Heart left ventricle (tissue), 13 donors: ENCODE data around the gene DEPDC5.

Experiments
- CTCF ChIP-seq, 12 donors: fragments of 200-600 bp; sonication (generic) in 4 of 12; IDR thresholded peaks; one replicate each; pipeline versions ENCODE4 v1.5.0 to v1.8.0; 2018 to 2022; ENCODE audit warnings: antibody characterized with exemption in 12 of 12, mild to moderate bottlenecking in 5 of 12
- POLR2A ChIP-seq, 2 donors: fragments of 450-650 bp; IDR thresholded peaks; one replicate each; pipeline ENCODE4 v1.6.1; 2017; ENCODE audit warnings: antibody characterized with exemption in 2 of 2, mild to moderate bottlenecking in 2 of 2, moderate library complexity in 2 of 2
- donor health status: ischemic (EF 13 %, LVEDD 7.1; RV severe dilation, severe dysfunction).
- donor health status: DM: no; HTN: yes; CAD: no.
- donor health status: DM: no; HTN: no; CAD: no.
- donor health status: ischemic (EF 25% LVEDD 6.9; RV normal size, moderate dysfunction).
- donor health status: ischemic (EF 25% LVEDD 5.7; RV mildly dilated, moderate dysfunction).
- donor health status: ischemic (EF 35%, LVEDD 5.7; RV mildly dilated, moderate dysfunction).
- donor health status: nonischemic (EF 11% LVEDD 7.7; RV severe dilation, severe dysfunction).
- donor health status: DM: yes; HTN: yes; CAD: no.
- donor health status: PGD.
- donor health status: ischemic (EF 29% LVEDD 5.4; RV normal size, mild dysfunction).
- donor health status: nonischemic (EF 23%, LVEDD 6.1; RV moderate dilation, normal function).

- TF ChIP-seq POLR2A (IDR thresholded peaks at IDR 0.05): no peak
- TF ChIP-seq CTCF (IDR thresholded peaks at IDR 0.05): no peak
These were observed 61.1 kb downstream of the DEPDC5 start for GRCh38 chr22:31814942-31815341.
